Endothelial cell of umbilical vein (primary cell): ENCODE measurements around the gene SIAE. TPM values are rescaled to one million over a fixed set of nuclear protein-coding genes. Genes with fewer than 3 reads are reported as not detected.

Source experiments
- BruUV-seq: library from RNA; stranded (reverse); fragments of 400-500 nt; replicated peaks from 2 replicates; lab custom pipeline; 2021; lab: Mats Ljungman, UMichigan
- CTCF ChIA-PET: fragments of 300-600, 350-600 bp; sonication (Branson Sonifier 250); formaldehyde crosslinking; loops from one replicate; lab custom pipeline; 2021; ENCODE audit warnings: antibody characterized with exemption, inconsistent platforms; lab: Charles Lee
- POLR2A ChIA-PET: fragments of 300-600, 350-600 bp; sonication (Branson Sonifier 250); formaldehyde crosslinking; loops from one replicate; lab custom pipeline; 2021; ENCODE audit warnings: antibody characterized with exemption, inconsistent platforms; lab: Charles Lee
- DNase-seq: peaks from one replicate; pipeline ENCODE4 v3.0.0-alpha.2; 2011; ENCODE audit warnings: low read depth, low spot score
- FAIRE-seq: peaks from 2 replicates; lab custom pipeline; 2011; peaks lifted over from hg19 to GRCh38; lab: Jason Lieb, UNC
- H2AFZ ChIP-seq: 2 replicates; pipeline ENCODE4 v1.6.0; 2012; ENCODE audit warnings: low read depth, low read length, control low read depth, inconsistent platforms
- H3K27ac ChIP-seq: 2 replicates; pipeline ENCODE4 v1.5.1; 2011; ENCODE audit warnings: low read depth, mild to moderate bottlenecking, control low read depth, low read length, moderate library complexity; ENCODE audit not compliant: insufficient read depth
- H3K27me3 ChIP-seq, 2 experiments: 2 replicates each; pipeline versions ENCODE4 v1.6.0 to v1.6.1; 2011; ENCODE audit warnings: low read length in 2 of 2, mixed read lengths in 1 of 2; ENCODE audit not compliant: control insufficient read depth in 2 of 2, insufficient read depth in 2 of 2
- H3K36me3 ChIP-seq, 2 experiments: 2 replicates in 1 of 2; 3 replicates in 1 of 2; pipeline ENCODE4 v1.5.1; 2011; ENCODE audit warnings: low read length in 2 of 2, mild to moderate bottlenecking in 1 of 2, moderate library complexity in 1 of 2; ENCODE audit not compliant: control insufficient read depth in 2 of 2, insufficient read depth in 2 of 2; ENCODE audit errors: extremely low read depth in 1 of 2
- H3K4me1 ChIP-seq: 3 replicates; pipeline ENCODE4 v1.5.1; 2011; ENCODE audit warnings: mild to moderate bottlenecking, low read length; ENCODE audit not compliant: control insufficient read depth, insufficient read depth; ENCODE audit errors: extremely low read depth
- H3K4me2 ChIP-seq: 2 replicates; pipeline ENCODE4 v1.6.1; 2011; ENCODE audit warnings: low read length, control low read depth, mixed read lengths; ENCODE audit not compliant: insufficient read depth
- H3K4me3 ChIP-seq, 3 experiments: fragments of 200-600 bp in 1 of 3; sonication (generic), shearing (Covaris generic) in 1 of 3; replicated peaks in 1 of 3; 2 replicates each; pipeline ENCODE4 v1.5.1; 2011 to 2016; ENCODE audit warnings: control low read depth in 3 of 3, low read length in 3 of 3, mild to moderate bottlenecking in 2 of 3, inconsistent platforms in 1 of 3, low read depth in 1 of 3, moderate library complexity in 1 of 3; ENCODE audit not compliant: insufficient read depth in 1 of 3
- H3K79me2 ChIP-seq: 2 replicates; pipeline ENCODE4 v1.6.0; 2012; ENCODE audit warnings: low read length, inconsistent platforms; ENCODE audit not compliant: control insufficient read depth, insufficient read depth
- H3K9ac ChIP-seq: replicated peaks from 2 replicates; pipeline ENCODE3; 2011; ENCODE audit warnings: low read length, control low read depth; ENCODE audit not compliant: insufficient read depth; ENCODE audit errors: extremely low read depth
- H3K9me1 ChIP-seq: replicated peaks from 3 replicates; pipeline ENCODE4 v1.6.0; 2011; ENCODE audit warnings: mild to moderate bottlenecking, low read length; ENCODE audit not compliant: control insufficient read depth, insufficient read depth; ENCODE audit errors: extremely low read depth
- H3K9me3 ChIP-seq: replicated peaks from 2 replicates; pipeline ENCODE4 v1.5.1; 2012; ENCODE audit warnings: low read length, inconsistent platforms; ENCODE audit not compliant: control insufficient read depth, insufficient read depth
- H4K20me1 ChIP-seq: replicated peaks from 2 replicates; pipeline ENCODE3; 2011; ENCODE audit warnings: mild to moderate bottlenecking, low read length; ENCODE audit not compliant: control insufficient read depth, insufficient read depth; ENCODE audit errors: extremely low read depth
- CTCF ChIP-seq, 2 donors: IDR thresholded peaks; 1 replicate in 1 of 2; 2 replicates in 1 of 2; pipeline ENCODE4 v1.5.1; 2011; ENCODE audit warnings: low read length in 2 of 2, mild to moderate bottlenecking in 2 of 2, moderate library complexity in 2 of 2, control low read depth in 1 of 2, inconsistent platforms in 1 of 2, low read depth in 1 of 2; ENCODE audit not compliant: insufficient read depth in 1 of 2; ENCODE audit errors: extremely low read depth in 1 of 2
- JUN ChIP-seq: IDR thresholded peaks from 2 replicates; pipeline ENCODE4 v1.6.1; 2011; ENCODE audit warnings: borderline replicate concordance, low read depth; ENCODE audit not compliant: insufficient read length, insufficient read depth
- MAX ChIP-seq: IDR thresholded peaks from 2 replicates; pipeline ENCODE4 v1.6.1; 2011; ENCODE audit not compliant: insufficient read depth, insufficient read length
- POLR2AphosphoS5 ChIP-seq: IDR thresholded peaks from 2 replicates; pipeline ENCODE4 v1.6.1; 2012; ENCODE audit warnings: low read depth, mild to moderate bottlenecking, control low read depth, low read length, moderate library complexity; ENCODE audit not compliant: insufficient read depth
- dilution Hi-C: fragments of 300-500 bp; cut with MboI; formaldehyde crosslinking; loops from one replicate; pipeline ENCODE4 v1.15.0; 2019; ENCODE audit warnings: low sequenced_read_pairs; ENCODE audit not compliant: extremely low pct_ligation_motif_present
- intact Hi-C: fragments of 100-400 bp; cut with micrococcal nuclease; formaldehyde crosslinking; loops from one replicate; pipeline ENCODE4 v1.10.0; 2022
- polyA plus RNA-seq, 4 experiments: library from polyadenylated mRNA; depleted of rRNA in 3 of 4; stranded (reverse) in 3 of 4; unstranded in 1 of 4; fragments of >200 nt; gene quantifications; 2 replicates each; pipeline versions ENCODE4 v1.2.1 to v1.2.3, GENCODE V29; 2011 to 2012; ENCODE audit warnings: missing spikeins in 1 of 4
- total RNA-seq: library from RNA; stranded (reverse); gene quantifications from 2 replicates; pipeline ENCODE4 v1.2.3, GENCODE V29; 2021

The SIAE gene
- total and polyA plus RNA-seq, 2 donors (not counting 3 experiments of a cell fraction or from before 2014, with no cell fraction given), result 16.9 to 23.9 TPM

GRCh38 chr11:124644426-124645280 is 28.9 kb downstream of the SIAE start:
- Histone ChIP-seq H3K9me3 (no peaks in the 10 kb centered on the region), H3K4me2 (peak overlapping the region; percentile 78), H3K79me2 (no peaks in the 10 kb centered on the region), H3K27me3 (no peaks in the 10 kb centered on the region), H3K9me1 (no peaks in the 10 kb centered on the region), H3K27ac (peak overlapping the region; percentile 22), H4K20me1 (no peaks in the 10 kb centered on the region), H2AFZ (peak overlapping the region; percentile 74), H3K36me3 (no peaks in the 10 kb centered on the region), H3K4me1 (peaks cover 18% of the 10 kb centered on the region), H3K4me3 (peak overlapping the region in 1 of 3 experiments; percentile 32), H3K9ac (peak overlapping the region; percentile 20)
- dilution Hi-C loops (no loop called here), intact Hi-C loops (loop anchor here (1.0 to 2.0 kb wide), 6 partner anchors 25 to 230 kb away; no protein-coding TSS in a partner anchor)
- POLR2A ChIA-PET, result interaction anchor here (0.6 to 0.9 kb wide), 2 partner anchors 233 to 392 kb away, joined by 3 read pairs; no protein-coding TSS in a partner anchor
- peak; percentile 87 for DNase-seq
- no TSS peak for BruUV-seq
- FAIRE-seq, result peak; percentile 92
- CTCF ChIA-PET, result interaction anchor here (0.6 to 6.5 kb wide), 30 partner anchors 12 to 232 kb away, joined by 3 to 86 read pairs (median 5); partner anchors contain the start of genes ESAM, MSANTD2, NRGN and ROBO3
- TF ChIP-seq JUN, result no peak
- peak; percentile 33 for TF ChIP-seq MAX
- TF ChIP-seq POLR2AphosphoS5, result peak; percentile 34
- peak; percentile 56 to 79 for TF ChIP-seq CTCF (IDR thresholded peaks at IDR 0.05; ENCODE audit: extremely low read depth in 1 of 2, insufficient read depth in 1 of 2, low read depth in 1 of 2, low read length in 2 of 2)
